ENCODE results near the gene TOMM34. TPM values are rescaled to one million over a fixed set of nuclear protein-coding genes. Genes with fewer than 3 reads are reported as not detected.

The TOMM34 gene
- total and polyA plus RNA-seq, 9 of the 15 experiments (the other 6 are each of a cell fraction or from before 2014, with no cell fraction given): 18.1 to 69.4 (median 41.7) TPM

- TF ChIP-seq ESRRB (CRISPR knock-in tag; IDR thresholded peaks at IDR 0.05; ENCODE audit: borderline replicate concordance): 0 out of 2 replicates have a peak, but pooled peaks have one; percentile 16
- TF ChIP-seq SNAPC5 (CRISPR knock-in tag; IDR thresholded peaks at IDR 0.05): no peak
- TF ChIP-seq POLR2AphosphoS2 (IDR thresholded peaks at IDR 0.05; ENCODE audit: low read length): no peak
- no peak for TF ChIP-seq ZNF449 (CRISPR knock-in tag; IDR thresholded peaks at IDR 0.05)
- peak; percentile 50; the same call in 1 of the 2 replicates for TF ChIP-seq KAT7 (CRISPR knock-in tag; IDR thresholded peaks at IDR 0.05; ENCODE audit: borderline replicate concordance)
- peak; percentile 72 for TF ChIP-seq MAX (CRISPR knock-in tag; IDR thresholded peaks at IDR 0.05)
- no peak for TF ChIP-seq SMAD4 (CRISPR knock-in tag; conservative IDR thresholded peaks at IDR 0.05)
- TF ChIP-seq ZBTB40 (IDR thresholded peaks at IDR 0.05): peak; percentile 70
- no peak for TF ChIP-seq ZBTB40 (CRISPR knock-in tag; IDR thresholded peaks at IDR 0.05)
- TF ChIP-seq WHSC1 (IDR thresholded peaks at IDR 0.05; ENCODE audit: low read length): no peak
- TF ChIP-seq HDAC1 (IDR thresholded peaks at IDR 0.05): peak in 1 of 2 experiments; percentile 95; a peak in 2 of 4 replicates
- no peak for TF ChIP-seq TGIF2 (CRISPR knock-in tag; IDR thresholded peaks at IDR 0.05)
- TF ChIP-seq DMBX1 (CRISPR knock-in tag; IDR thresholded peaks at IDR 0.05; ENCODE audit: borderline replicate concordance): no peak
These were observed 50.1 kb downstream of the TOMM34 start, which contains the start of gene PABPC1L (continued) for GRCh38 chr20:44909872-44910689.
